Pulmonary artery endothelial cell (primary cell): Measurements from ENCODE around the gene GFRA4. TPM values are rescaled to one million over a fixed set of nuclear protein-coding genes. Genes with fewer than 3 reads are reported as not detected.

ENCODE experiments used
- DNase-seq: peaks from one replicate; pipeline ENCODE4 v3.0.0-alpha.2; 2011; ENCODE audit warnings: low read depth, low spot score
- total RNA-seq: library from RNA; depleted of rRNA; stranded (reverse); fragments of >200 nt; gene quantifications from 2 replicates; pipeline ENCODE4 v1.2.3, GENCODE V29; 2014

The GFRA4 gene
- total RNA-seq, 1 donor from 2014 or later = not detected

- DNase-seq = no peak
These were observed 9.3 kb downstream of the GFRA4 start for GRCh38 chr20:3653921-3654320.

- no peak for DNase-seq
These were observed 10.3 kb downstream of the GFRA4 start for GRCh38 chr20:3652676-3653596.

- DNase-seq = no peak
These were observed 11.0 kb downstream of the GFRA4 start for GRCh38 chr20:3652221-3652620.

GRCh38 chr20:3651204-3651962 is 11.8 kb downstream of the GFRA4 start:
- no peak for DNase-seq

GRCh38 chr20:3648951-3649350 is 14.2 kb downstream of the GFRA4 start:
- no peak for DNase-seq

- DNase-seq = no peak
These were observed 15.7 kb downstream of the GFRA4 start for GRCh38 chr20:3647473-3647872.

- DNase-seq = no peak
These were observed 16.5 kb downstream of the GFRA4 start for GRCh38 chr20:3646651-3647050.

- no peak for DNase-seq
These were observed 17.1 kb downstream of the GFRA4 start for GRCh38 chr20:3646067-3646440.

GRCh38 chr20:3645309-3646066 is 17.7 kb downstream of the GFRA4 start:
- no peak for DNase-seq

- no peak for DNase-seq
These were observed 22.9 kb downstream of the GFRA4 start for GRCh38 chr20:3640259-3640658.

- DNase-seq = no peak
These were observed 27.9 kb downstream of the GFRA4 start for GRCh38 chr20:3635346-3635745.

GRCh38 chr20:3633913-3634478 is 29.2 kb downstream of the GFRA4 start:
- DNase-seq = no peak

- DNase-seq = no peak
These were observed 30.7 kb downstream of the GFRA4 start for GRCh38 chr20:3632311-3633004.

GRCh38 chr20:3631534-3631933 is 31.7 kb downstream of the GFRA4 start:
- DNase-seq = no peak

- DNase-seq = no peak
These were observed 32.8 kb downstream of the GFRA4 start for GRCh38 chr20:3630429-3630828.

GRCh38 chr20:3629893-3630292 is 33.3 kb downstream of the GFRA4 start:
- DNase-seq = no peak

- no peak for DNase-seq
These were observed 34.5 kb downstream of the GFRA4 start for GRCh38 chr20:3628502-3629314.

GRCh38 chr20:3627476-3627875 is 35.7 kb downstream of the GFRA4 start:
- no peak for DNase-seq

GRCh38 chr20:3622406-3622805 is 40.8 kb downstream of the GFRA4 start:
- DNase-seq = no peak

GRCh38 chr20:3621111-3621510 is 42.1 kb downstream of the GFRA4 start:
- DNase-seq = no peak
